Measurements from ENCODE around the gene IGF2BP3. TPM values are rescaled to one million over a fixed set of nuclear protein-coding genes. Genes with fewer than 3 reads are reported as not detected.

IGF2BP3 gene
- total RNA-seq, 1 experiment from 2014 or later = 80.2 TPM

DNA sequence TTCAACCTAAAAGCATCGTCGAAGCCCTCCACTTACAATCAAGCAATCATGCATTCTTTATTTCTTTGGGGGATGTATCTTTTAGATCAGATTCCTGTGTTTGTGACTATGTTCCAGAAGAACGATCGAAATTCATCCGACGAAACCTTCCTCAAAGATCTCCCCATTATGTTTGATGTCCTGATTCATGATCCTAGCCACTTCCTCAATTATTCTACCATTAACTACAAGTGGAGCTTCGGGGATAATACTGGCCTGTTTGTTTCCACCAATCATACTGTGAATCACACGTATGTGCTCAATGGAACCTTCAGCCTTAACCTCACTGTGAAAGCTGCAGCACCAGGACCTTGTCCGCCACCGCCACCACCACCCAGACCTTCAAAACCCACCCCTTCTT is 209.9 kb downstream of the IGF2BP3 start:
- in situ Hi-C loops (cut with HindIII; ENCODE audit: low pct_unique_long_range_greater_than_20kb, low sequenced_read_pairs) (no loop called here), intact Hi-C loops (cut with micrococcal nuclease; ENCODE audit: unreplicated experiment) (no loop called here)
- ATAC-seq = no peak
- no TSS peak for BruUV-seq (replicated peaks)
- Histone ChIP-seq H3K27ac (ENCODE audit: low read length) (no peak overlapping the region), H3K36me3 (ENCODE audit: control insufficient read depth, insufficient read depth, low read length) (no peaks in the 10 kb centered on the region), H3K4me3 (ENCODE audit: low read depth in 2 of 2, low read length in 2 of 2) (no peak overlapping the region), H3K9me3 (ENCODE audit: control insufficient read depth, insufficient read depth, low read depth, low read length) (no peaks in the 10 kb centered on the region), H3K4me1 (ENCODE audit: control insufficient read depth, insufficient read depth, low read length) (no peaks in the 10 kb centered on the region), H3K27me3 (ENCODE audit: control insufficient read depth, insufficient read depth, low read length) (no peaks in the 10 kb centered on the region)
- POLR2A ChIA-PET = no interaction called here
- CTCF ChIA-PET = interaction anchor here (0.7 kb wide), 1 partner anchor 77 kb away, joined by 6 read pairs; no protein-coding TSS in a partner anchor
- no peak for DNase-seq (ENCODE audit: low read depth, low spot score)
- TF ChIP-seq SIN3A (IDR thresholded peaks at IDR 0.05; ENCODE audit: borderline replicate concordance, insufficient read depth, low read depth, low read length) (no peak), POLR2AphosphoS5 (IDR thresholded peaks at IDR 0.05; ENCODE audit: low read depth, low read length) (no peak), TCF7L2 (IDR thresholded peaks at IDR 0.05; ENCODE audit: low read depth, low read length) (no peak)
- TF ChIP-seq, protein P1, sequence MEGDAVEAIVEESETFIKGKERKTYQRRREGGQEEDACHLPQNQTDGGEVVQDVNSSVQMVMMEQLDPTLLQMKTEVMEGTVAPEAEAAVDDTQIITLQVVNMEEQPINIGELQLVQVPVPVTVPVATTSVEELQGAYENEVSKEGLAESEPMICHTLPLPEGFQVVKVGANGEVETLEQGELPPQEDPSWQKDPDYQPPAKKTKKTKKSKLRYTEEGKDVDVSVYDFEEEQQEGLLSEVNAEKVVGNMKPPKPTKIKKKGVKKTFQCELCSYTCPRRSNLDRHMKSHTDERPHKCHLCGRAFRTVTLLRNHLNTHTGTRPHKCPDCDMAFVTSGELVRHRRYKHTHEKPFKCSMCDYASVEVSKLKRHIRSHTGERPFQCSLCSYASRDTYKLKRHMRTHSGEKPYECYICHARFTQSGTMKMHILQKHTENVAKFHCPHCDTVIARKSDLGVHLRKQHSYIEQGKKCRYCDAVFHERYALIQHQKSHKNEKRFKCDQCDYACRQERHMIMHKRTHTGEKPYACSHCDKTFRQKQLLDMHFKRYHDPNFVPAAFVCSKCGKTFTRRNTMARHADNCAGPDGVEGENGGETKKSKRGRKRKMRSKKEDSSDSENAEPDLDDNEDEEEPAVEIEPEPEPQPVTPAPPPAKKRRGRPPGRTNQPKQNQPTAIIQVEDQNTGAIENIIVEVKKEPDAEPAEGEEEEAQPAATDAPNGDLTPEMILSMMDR (IDR thresholded peaks at IDR 0.05) = no peak
- TF ChIP-seq, protein P2, sequence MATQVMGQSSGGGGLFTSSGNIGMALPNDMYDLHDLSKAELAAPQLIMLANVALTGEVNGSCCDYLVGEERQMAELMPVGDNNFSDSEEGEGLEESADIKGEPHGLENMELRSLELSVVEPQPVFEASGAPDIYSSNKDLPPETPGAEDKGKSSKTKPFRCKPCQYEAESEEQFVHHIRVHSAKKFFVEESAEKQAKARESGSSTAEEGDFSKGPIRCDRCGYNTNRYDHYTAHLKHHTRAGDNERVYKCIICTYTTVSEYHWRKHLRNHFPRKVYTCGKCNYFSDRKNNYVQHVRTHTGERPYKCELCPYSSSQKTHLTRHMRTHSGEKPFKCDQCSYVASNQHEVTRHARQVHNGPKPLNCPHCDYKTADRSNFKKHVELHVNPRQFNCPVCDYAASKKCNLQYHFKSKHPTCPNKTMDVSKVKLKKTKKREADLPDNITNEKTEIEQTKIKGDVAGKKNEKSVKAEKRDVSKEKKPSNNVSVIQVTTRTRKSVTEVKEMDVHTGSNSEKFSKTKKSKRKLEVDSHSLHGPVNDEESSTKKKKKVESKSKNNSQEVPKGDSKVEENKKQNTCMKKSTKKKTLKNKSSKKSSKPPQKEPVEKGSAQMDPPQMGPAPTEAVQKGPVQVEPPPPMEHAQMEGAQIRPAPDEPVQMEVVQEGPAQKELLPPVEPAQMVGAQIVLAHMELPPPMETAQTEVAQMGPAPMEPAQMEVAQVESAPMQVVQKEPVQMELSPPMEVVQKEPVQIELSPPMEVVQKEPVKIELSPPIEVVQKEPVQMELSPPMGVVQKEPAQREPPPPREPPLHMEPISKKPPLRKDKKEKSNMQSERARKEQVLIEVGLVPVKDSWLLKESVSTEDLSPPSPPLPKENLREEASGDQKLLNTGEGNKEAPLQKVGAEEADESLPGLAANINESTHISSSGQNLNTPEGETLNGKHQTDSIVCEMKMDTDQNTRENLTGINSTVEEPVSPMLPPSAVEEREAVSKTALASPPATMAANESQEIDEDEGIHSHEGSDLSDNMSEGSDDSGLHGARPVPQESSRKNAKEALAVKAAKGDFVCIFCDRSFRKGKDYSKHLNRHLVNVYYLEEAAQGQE (IDR thresholded peaks at IDR 0.05; ENCODE audit: insufficient read depth in 1 of 2, low read depth in 2 of 2, low read length in 1 of 2) = no peak

Other genes starting within 250 kb of the IGF2BP3 start
- 2.1 TPM for gene GPNMB, start 223.7 kb downstream of the IGF2BP3 start, total RNA-seq (2021; ENCODE audit: unreplicated experiment)
- gene MALSU1, start 171.2 kb downstream of the IGF2BP3 start, total RNA-seq (2021; ENCODE audit: unreplicated experiment) = 111 TPM
- 106 TPM for gene TRA2A, start 61.5 kb upstream of the IGF2BP3 start, total RNA-seq (2021; ENCODE audit: unreplicated experiment)
- gene CCDC126, start 126.9 kb upstream of the IGF2BP3 start, total RNA-seq (2021; ENCODE audit: unreplicated experiment) = 10.3 TPM
- 8.4 TPM for gene FAM221A, start 209.7 kb upstream of the IGF2BP3 start, total RNA-seq (2021; ENCODE audit: unreplicated experiment)
- 1.0 TPM for gene STK31, start 239.7 kb upstream of the IGF2BP3 start, total RNA-seq (2021; ENCODE audit: unreplicated experiment)

Measured in Panc1 (cell line).